ENCODE results near the gene LINS1. TPM values are rescaled to one million over a fixed set of nuclear protein-coding genes. Genes with fewer than 3 reads are reported as not detected.

Gene LINS1
- total RNA-seq, 2 donors from 2014 or later = 15.5 to 32.3 TPM

GRCh38 chr15:100531204-100531603 is 70.8 kb downstream of the LINS1 start:
- Histone ChIP-seq H3K4me1 (replicated peaks) (no peaks in the 10 kb centered on the region), H3K36me3 (no peaks in the 10 kb centered on the region), H3K4me3 (no peak overlapping the region), H3K27ac (no peak overlapping the region), H3K9me3 (no peaks in the 10 kb centered on the region), H3K27me3 (replicated peaks; ENCODE audit: insufficient read depth) (no peaks in the 10 kb centered on the region)
- TF ChIP-seq POLR2AphosphoS5 (IDR thresholded peaks at IDR 0.05) (no peak), CTCF (IDR thresholded peaks at IDR 0.05) (no peak)
- DNase-seq (ENCODE audit: low spot score) = no peak
- intact Hi-C loops (cut with DNase I) = no loop called here
- WGBS = 87% methylated on average over 4 of the region's 4 CpGs

- Histone ChIP-seq H3K36me3 (no peaks in the 10 kb centered on the region), H3K4me1 (replicated peaks) (no peaks in the 10 kb centered on the region), H3K9me3 (no peaks in the 10 kb centered on the region), H3K27ac (peak overlapping the region in 1 of 2 donors; percentile 7), H3K4me3 (no peak overlapping the region), H3K27me3 (replicated peaks; ENCODE audit: insufficient read depth) (no peaks in the 10 kb centered on the region)
- intact Hi-C loops (cut with DNase I) = no loop called here
- peak; percentile 50 for TF ChIP-seq POLR2AphosphoS5 (IDR thresholded peaks at IDR 0.05)
- TF ChIP-seq CTCF (IDR thresholded peaks at IDR 0.05) = no peak
- WGBS = 30% methylated on average over 2 of the region's 2 CpGs
- peak; percentile 40 for DNase-seq (ENCODE audit: low spot score)
Measured at GRCh38 chr15:100529556-100529955, 72.4 kb downstream of the LINS1 start.

- peak within 1 kb of the TSS in 1 of 2 donors; percentile 7 for H3K27ac ChIP-seq
- H3K36me3 ChIP-seq = no peaks in the 10 kb centered on the region
- no peak for DNase-seq (ENCODE audit: low spot score)
- no peaks in the 10 kb centered on the region for H3K4me1 ChIP-seq (replicated peaks)
- intact Hi-C loops (cut with DNase I) = no loop called here
- TF ChIP-seq POLR2AphosphoS5 (IDR thresholded peaks at IDR 0.05) = no peak
- 53% methylated on average over 10 of the region's 10 CpGs for WGBS
- no peaks in the 10 kb centered on the region for H3K9me3 ChIP-seq
- no peak within 1 kb of the TSS for H3K4me3 ChIP-seq
- H3K27me3 ChIP-seq (replicated peaks; ENCODE audit: insufficient read depth) = no peaks in the 10 kb centered on the region
Measured at GRCh38 chr15:100528833-100529428, 73.1 kb downstream of the LINS1 start, which contains the start of gene CERS3. TSS of gene CERS3 (minus strand) at chr15:100528950. CDS start at chr15:100501849, 27,101 bp downstream.

GRCh38 chr15:100526027-100526481 is 75.9 kb downstream of the LINS1 start:
- Histone ChIP-seq H3K9me3 (no peaks in the 10 kb centered on the region), H3K27me3 (replicated peaks; ENCODE audit: insufficient read depth) (no peaks in the 10 kb centered on the region), H3K4me1 (replicated peaks) (no peaks in the 10 kb centered on the region), H3K4me3 (no peak overlapping the region), H3K36me3 (no peaks in the 10 kb centered on the region), H3K27ac (peak overlapping the region; percentile 7 to 47)
- intact Hi-C loops (cut with DNase I) = no loop called here
- 6% methylated on average over 6 of the region's 6 CpGs for WGBS
- peak; percentile 93 for DNase-seq (ENCODE audit: low spot score)
- TF ChIP-seq POLR2A (IDR thresholded peaks at IDR 0.05) = no peak
- peak in 2 of 4 experiments; percentile 18 to 42 for TF ChIP-seq CTCF (IDR thresholded peaks at IDR 0.05)
- peak; percentile 89 for TF ChIP-seq POLR2AphosphoS5 (IDR thresholded peaks at IDR 0.05)

GRCh38 chr15:100525436-100525835 is 76.5 kb downstream of the LINS1 start:
- H3K4me3 ChIP-seq = no peak overlapping the region
- no peaks in the 10 kb centered on the region for H3K4me1 ChIP-seq (replicated peaks)
- no peaks in the 10 kb centered on the region for H3K9me3 ChIP-seq
- intact Hi-C loops (cut with DNase I) = no loop called here
- H3K36me3 ChIP-seq = no peaks in the 10 kb centered on the region
- no peak for DNase-seq (ENCODE audit: low spot score)
- TF ChIP-seq POLR2A (IDR thresholded peaks at IDR 0.05) (no peak), POLR2AphosphoS5 (IDR thresholded peaks at IDR 0.05) (no peak), CTCF (IDR thresholded peaks at IDR 0.05) (no peak)
- 6% methylated on average over 1 of the region's 1 CpG for WGBS
- peak overlapping the region; percentile 7 to 47 for H3K27ac ChIP-seq
- no peaks in the 10 kb centered on the region for H3K27me3 ChIP-seq (replicated peaks; ENCODE audit: insufficient read depth)
